Pons (tissue), 1 donor: ENCODE results near the gene DYNC1H1.

ENCODE experiments used
- DNase-seq: peaks from one replicate; pipeline ENCODE4 v3.0.0-alpha.2; 2016; ENCODE audit warnings: low spot score

The DYNC1H1 gene

GRCh38 chr14:102037686-102038085, 73.3 kb downstream of the DYNC1H1 start:
- no peak for DNase-seq

DNA sequence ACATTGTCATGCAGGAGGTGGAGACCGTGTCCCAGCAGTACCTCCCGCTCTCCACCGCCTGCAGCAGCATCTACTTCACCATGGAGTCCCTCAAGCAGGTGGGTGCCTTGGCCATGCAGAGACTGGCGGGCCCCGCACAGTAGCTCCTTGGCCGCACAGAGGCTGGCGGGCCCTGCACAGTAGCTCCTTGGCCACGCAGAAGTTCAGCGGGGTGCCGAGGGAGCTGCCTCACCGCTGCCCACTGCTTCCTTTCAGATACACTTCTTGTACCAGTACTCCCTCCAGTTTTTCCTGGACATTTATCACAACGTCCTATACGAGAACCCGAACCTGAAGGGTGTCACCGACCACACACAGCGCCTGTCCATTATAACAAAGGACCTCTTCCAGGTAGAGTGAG, 74.8 kb downstream of the DYNC1H1 start:
- DNase-seq, result no peak

GRCh38 chr14:102040153-102040552, 75.8 kb downstream of the DYNC1H1 start:
- DNase-seq, result no peak

GRCh38 chr14:102042699-102043098, 78.3 kb downstream of the DYNC1H1 start:
- DNase-seq, result no peak

DNA sequence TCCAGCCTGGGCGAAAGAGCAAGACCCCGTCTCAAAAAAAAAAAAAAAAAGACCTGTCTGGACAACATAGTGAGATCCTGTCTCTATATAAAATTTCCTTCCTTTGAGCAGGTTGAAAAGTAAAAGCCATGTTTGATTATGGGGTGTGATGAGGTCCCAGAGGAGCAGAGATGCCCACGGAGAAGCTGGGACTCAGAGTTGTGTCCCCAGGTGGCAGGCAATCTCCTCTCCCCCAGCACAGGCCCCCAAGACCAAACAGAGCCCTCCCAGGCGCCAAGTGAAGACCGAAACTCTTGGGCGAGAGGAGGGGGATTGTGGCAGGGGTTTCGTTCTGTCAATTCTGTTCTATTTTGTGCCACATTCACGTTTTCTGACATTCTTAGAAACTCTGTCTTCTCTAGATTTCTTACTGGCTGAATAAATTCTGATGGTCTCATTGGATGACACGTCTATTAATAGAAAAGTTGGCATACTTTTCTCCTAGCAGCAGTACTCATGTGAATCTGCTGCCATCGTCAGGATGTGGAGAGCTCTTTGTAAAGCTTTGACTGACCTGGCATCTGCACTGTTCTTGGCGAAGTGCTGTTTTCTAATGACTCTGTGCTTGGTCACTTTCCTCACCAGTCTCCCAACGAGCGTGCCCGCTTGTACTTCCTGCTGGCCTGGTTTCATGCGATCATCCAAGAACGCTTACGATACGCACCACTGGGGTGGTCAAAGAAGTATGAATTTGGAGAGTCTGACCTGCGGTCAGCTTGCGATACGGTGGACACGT, 79.1 kb downstream of the DYNC1H1 start:
- peak; percentile 72 for DNase-seq

GRCh38 chr14:102044566-102044965, 80.2 kb downstream of the DYNC1H1 start:
- no peak for DNase-seq

DNA sequence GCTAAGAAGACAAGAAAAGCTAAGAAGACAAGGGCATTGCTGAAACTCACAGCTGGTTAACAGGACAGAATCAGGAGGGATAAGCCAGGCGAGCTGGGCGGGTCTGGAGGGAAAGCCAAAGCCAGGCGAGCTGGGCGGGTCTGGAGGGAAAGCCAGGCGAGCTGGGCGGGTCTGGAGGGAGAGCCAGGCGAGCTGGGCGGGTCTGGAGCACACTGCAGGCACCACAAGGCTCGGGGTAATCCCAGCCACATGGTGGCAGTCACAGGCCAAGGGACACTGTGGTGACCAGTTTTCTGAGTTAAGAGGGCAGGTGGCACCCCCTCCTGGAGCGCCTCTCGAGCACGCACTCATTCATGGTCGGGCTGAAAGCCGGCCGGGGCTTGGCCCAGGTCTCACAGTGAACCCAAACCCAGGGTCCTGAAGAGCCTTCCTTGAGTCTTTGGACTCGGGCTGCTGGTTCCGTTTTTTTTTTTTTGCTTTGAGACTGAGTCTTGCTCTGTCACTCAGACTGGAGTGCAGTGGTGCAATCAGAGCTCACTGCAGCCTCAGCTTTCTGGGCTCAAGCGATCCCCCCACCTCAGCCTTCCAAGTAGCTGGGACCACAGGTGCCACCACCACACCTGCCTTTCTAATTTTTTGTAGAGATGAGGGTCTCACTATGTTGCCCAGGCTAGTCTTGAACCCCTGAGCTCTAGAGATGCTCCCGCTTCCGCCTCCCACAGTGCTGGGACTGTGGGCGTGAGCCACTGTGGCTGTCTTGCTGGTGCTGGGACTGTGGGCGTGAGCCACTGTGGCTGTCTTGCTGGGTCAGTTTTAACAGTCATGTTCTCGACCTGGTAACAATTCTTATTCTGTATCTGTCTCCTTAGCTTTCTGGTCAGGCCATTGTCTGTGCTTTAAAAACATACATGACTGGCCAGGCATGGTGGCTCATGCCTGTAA, 82.2 kb downstream of the DYNC1H1 start:
- peak; percentile 68 for DNase-seq

GRCh38 chr14:102047808-102048540, 83.6 kb downstream of the DYNC1H1 start:
- no peak for DNase-seq

GRCh38 chr14:102049258-102050025, 85.1 kb downstream of the DYNC1H1 start:
- DNase-seq, result no peak

DNA sequence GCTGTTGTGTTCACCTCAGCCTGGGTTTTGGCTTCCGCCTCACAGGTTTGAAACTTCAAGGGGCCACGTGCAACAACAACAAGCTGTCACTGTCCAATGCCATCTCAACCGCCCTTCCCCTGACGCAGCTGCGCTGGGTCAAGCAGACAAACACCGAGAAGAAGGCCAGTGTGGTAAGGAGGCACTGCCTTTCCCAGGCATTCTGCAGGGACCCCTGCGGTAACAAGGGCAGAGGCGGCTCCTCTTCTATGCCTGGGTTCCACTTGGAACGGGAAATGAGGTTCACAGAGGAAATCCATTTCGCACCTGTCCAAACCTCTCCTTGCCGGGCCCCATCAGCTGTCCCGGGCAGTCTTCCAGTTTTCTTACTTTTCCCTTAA, 85.6 kb downstream of the DYNC1H1 start:
- DNase-seq, result no peak

DNA sequence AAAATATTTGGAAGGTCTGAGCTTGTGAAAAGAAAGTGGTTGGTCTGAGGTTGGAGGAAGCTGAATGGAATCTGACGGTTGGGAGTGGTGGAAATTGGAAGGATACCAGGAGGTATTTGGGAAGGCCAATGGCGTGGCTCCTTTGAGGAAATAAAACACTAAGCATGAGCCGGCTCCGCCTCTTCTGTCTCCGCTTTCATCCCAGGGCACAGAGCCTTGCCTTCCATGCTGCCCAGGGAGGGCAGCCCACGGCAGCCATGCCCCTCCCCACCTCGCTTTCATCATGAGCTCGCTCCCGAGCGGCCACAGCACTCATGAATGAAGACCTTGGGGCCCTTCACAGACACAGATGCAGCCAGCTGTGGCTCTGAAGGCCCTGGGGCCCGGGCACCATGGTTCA, 86.3 kb downstream of the DYNC1H1 start:
- no peak for DNase-seq

GRCh38 chr14:102052522-102052921, 88.1 kb downstream of the DYNC1H1 start:
- DNase-seq, result no peak

- DNase-seq, result no peak
Measured at GRCh38 chr14:102055181-102055901, 91.0 kb downstream of the DYNC1H1 start.

DNA sequence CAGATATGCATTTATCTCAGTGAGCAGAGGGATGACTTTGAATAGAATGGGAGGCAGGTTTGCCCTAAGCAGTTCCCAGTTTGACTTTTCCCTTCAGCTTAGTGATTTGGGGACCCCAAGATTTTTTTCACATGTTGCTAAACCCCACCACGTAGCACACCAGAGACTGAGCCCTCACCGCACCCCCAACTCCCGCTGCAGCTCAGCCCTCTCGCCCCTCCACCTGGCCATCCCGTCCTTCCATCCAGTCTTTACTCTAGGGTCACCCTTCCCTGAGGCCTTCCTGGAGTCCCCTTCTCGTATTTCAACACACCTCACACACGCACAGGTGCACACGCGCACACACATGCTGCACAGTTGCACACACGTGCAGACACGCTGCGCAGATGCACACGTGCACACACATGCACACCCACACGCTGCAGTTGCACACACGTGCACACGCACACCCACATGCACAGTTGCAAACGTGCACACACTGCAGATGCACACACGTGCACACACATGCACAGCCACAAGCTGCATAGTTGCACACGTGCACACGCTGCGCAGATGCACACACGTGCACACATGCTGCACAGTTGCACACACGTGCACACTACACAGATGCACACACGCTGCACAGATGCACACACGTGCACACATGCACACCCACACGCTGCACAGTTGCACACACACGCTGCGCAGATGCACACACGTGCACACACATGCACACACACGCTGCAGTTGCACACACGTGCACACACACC, 92.5 kb downstream of the DYNC1H1 start:
- no peak for DNase-seq

DNA sequence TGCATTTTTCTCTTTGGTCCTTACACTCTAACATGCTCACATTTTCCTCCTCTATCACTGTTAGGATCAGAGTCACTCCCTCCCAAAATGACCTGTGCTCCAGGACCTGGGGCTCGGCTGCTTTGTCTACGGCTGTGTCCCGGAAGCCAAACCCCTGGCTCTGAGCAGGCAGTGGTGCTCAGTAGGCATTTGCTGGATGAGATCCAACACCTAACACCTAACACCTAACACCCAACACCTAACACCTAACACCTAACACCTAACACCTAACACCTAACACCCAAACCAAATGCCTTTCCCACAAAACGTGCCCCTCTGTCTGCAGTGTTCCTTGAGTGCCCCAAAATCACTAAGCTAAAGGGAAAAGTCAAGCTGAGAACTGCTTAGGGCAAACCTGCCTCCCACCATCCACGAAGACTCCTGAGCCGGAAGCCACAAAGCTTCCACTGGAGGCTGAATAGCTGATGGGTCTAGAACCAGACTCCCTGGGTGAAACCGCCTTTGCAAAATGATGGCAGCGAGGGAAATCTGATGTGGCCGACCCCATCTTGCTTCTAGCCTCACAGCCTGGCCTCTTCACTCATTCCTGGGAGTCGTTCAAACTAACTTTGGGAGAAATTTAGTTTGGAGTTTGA, 93.2 kb downstream of the DYNC1H1 start:
- DNase-seq, result no peak

DNA sequence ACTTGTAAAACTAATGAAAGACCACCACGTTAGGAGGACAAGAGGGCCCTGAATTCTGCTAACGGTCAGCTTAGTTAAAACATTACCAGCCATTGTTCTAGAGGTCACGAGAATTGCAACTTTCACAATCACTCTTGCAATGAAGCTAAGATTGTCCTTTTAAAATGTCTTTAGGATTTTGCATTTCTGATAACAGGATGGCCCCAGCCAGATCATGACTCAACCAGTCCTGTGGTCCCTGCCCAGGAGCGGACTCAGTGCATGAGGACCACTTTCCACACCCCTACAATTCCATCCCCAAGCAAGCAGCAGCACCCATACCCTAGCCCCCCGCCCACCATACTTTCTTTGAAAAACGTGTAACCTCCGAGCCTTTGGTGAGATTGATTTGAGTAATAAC, 93.8 kb downstream of the DYNC1H1 start:
- DNase-seq, result no peak

- no peak for DNase-seq
Measured at GRCh38 chr14:102058961-102059360, 94.6 kb downstream of the DYNC1H1 start.

DNA sequence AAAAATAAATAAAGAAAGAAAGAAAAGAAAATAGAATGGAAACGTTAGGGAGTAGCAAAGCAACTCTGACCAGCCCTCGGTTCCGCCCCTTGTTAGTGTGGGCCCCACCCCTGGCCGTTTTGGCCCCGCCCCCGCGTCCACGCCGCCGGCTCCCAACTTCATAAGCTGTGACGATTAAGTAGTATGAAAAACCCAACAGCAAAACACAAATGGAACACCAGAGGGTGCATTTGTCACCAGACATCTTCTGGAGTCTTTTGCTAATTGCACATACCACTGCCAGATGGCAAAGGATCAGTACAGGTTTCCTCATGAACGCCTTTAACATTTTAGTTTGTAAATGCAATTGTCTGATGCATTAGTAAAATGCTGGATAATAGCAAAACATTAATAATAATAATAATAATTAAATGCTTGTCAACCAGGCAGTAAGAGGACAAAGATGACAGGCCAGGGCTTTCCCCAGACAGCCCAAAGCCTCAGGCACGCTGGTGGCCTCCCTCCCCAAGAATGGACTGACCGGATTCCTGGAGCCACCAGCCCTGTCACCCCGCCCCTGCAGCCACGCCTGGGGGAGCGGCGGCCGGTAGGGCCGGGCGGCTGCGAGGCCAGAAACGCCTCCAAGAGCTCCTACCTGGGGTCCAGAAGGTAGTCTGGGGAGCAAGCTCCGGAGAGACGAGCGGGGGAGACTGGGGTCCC, 98.9 kb downstream of the DYNC1H1 start:
- peak; percentile 70 for DNase-seq

- DNase-seq, result no peak
Measured at GRCh38 chr14:102063808-102064429, 99.5 kb downstream of the DYNC1H1 start.
